ENCODE results near the gene LINGO3.
A peak's percentile ranks its signal among the peaks of the same experiment; 100 is the strongest.

The LINGO3 gene

GRCh38 chr19:2266183-2266993 lies 41.6 kb downstream of the LINGO3 start:
- peaks cover 10 to 11% of the 10 kb centered on the region in 2 donors for H3K4me1 ChIP-seq (ENCODE audit: control insufficient read depth in 1 of 2, insufficient read depth in 2 of 2, low read length in 2 of 2)
- no peaks in the 10 kb centered on the region for H3K9me3 ChIP-seq (ENCODE audit: control insufficient read depth in 1 of 2, low read length in 2 of 2)
- peak overlapping the region; percentile 12 to 15 for H3K9ac ChIP-seq (ENCODE audit: low read depth in 1 of 2, low read length in 2 of 2)
- H3K36me3 ChIP-seq (ENCODE audit: control insufficient read depth in 1 of 2, insufficient read depth in 2 of 2, low read length in 2 of 2), result peaks cover 0 to under 1% of the 10 kb centered on the region in 2 donors
- no peaks in the 10 kb centered on the region for H3K27me3 ChIP-seq (ENCODE audit: control insufficient read depth in 1 of 2, insufficient read depth in 2 of 2, low read length in 2 of 2)
- no peak overlapping the region for H3K4me3 ChIP-seq (ENCODE audit: low read depth in 1 of 2, low read length in 2 of 2)
- no peak overlapping the region for H3K27ac ChIP-seq (ENCODE audit: low read depth, low read length)

DNA sequence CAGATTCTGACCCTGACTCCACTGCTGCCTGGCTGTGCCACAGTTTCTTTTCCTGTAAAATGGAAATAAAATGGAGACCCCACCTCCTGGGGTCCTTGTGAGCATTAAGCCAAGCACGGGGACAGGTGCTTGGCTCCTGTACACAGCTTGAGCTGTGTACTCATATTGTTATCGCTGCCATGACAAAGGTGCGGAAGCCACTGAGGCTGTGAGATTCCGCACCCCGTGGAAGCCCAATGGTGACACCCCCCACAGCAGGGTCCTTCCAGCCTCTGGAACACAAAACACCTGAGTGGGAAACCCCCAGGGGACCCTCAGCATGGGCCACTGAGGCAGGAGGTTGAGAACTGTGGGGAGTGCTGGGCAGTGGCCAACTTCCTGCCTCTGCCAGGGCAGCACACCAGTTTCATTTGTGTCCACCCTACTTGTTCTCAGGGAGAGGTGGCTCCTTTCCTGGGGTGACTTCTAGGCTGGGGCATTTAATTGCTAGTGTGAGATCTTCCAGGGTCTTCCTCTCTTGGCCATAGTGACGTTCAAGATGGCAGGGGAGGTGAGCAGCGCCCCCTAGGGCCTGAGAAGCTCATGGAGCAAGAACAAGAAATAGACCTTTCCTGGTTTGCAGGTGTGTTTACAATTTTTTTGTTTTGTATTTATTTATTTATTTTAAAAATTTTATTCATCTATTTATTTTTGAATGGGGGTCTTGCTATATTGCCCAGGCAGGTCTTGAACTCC lies 46.3 kb downstream of the LINGO3 start:
- no peaks in the 10 kb centered on the region for H3K36me3 ChIP-seq (ENCODE audit: control insufficient read depth in 1 of 2, insufficient read depth in 2 of 2, low read length in 2 of 2)
- H3K27ac ChIP-seq (ENCODE audit: low read depth, low read length), result no peak overlapping the region
- peaks cover 4 to 5% of the 10 kb centered on the region in 2 donors for H3K4me1 ChIP-seq (ENCODE audit: control insufficient read depth in 1 of 2, insufficient read depth in 2 of 2, low read length in 2 of 2)
- H3K27me3 ChIP-seq (ENCODE audit: control insufficient read depth in 1 of 2, insufficient read depth in 2 of 2, low read length in 2 of 2), result no peaks in the 10 kb centered on the region
- no peaks in the 10 kb centered on the region for H3K9me3 ChIP-seq (ENCODE audit: control insufficient read depth in 1 of 2, low read length in 2 of 2)
- H3K9ac ChIP-seq (ENCODE audit: low read depth in 1 of 2, low read length in 2 of 2), result no peak overlapping the region
- H3K4me3 ChIP-seq (ENCODE audit: low read depth in 1 of 2, low read length in 2 of 2), result no peak overlapping the region

DNA sequence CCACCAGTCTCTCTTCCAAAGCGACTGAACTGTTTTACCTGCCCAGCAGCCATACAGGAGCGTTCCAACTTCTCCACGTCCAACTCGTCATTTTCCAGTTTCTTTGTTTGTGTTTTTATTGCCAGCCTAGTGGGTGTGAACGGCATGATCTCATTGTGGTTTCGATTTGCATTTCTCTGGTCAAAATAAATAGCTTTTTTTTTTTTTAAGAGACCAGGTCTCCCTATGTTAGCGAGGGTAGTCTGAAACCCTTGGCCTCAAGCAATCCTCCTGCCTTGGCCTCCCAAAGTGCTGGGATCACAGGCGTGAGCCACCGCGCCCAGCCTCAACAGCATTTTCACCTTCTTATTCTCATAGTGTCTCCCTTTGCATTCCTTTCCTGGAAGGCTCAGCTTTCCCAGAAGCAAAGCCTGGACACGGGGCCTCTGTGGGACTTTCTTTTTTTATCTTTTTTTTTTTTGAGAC lies 47.6 kb downstream of the LINGO3 start:
- Histone ChIP-seq H3K4me1 (ENCODE audit: control insufficient read depth in 1 of 2, insufficient read depth in 2 of 2, low read length in 2 of 2) (peaks cover 0 to 4% of the 10 kb centered on the region in 2 donors), H3K9me3 (ENCODE audit: control insufficient read depth in 1 of 2, low read length in 2 of 2) (no peaks in the 10 kb centered on the region), H3K27ac (ENCODE audit: low read depth, low read length) (peak overlapping the region; percentile 25), H3K9ac (ENCODE audit: low read depth in 1 of 2, low read length in 2 of 2) (no peak overlapping the region), H3K4me3 (ENCODE audit: low read depth in 1 of 2, low read length in 2 of 2) (no peak overlapping the region), H3K27me3 (ENCODE audit: control insufficient read depth in 1 of 2, insufficient read depth in 2 of 2, low read length in 2 of 2) (no peaks in the 10 kb centered on the region), H3K36me3 (ENCODE audit: control insufficient read depth in 1 of 2, insufficient read depth in 2 of 2, low read length in 2 of 2) (no peaks in the 10 kb centered on the region)

- no peaks in the 10 kb centered on the region for H3K9me3 ChIP-seq (ENCODE audit: control insufficient read depth in 1 of 2, low read length in 2 of 2)
- no peaks in the 10 kb centered on the region for H3K36me3 ChIP-seq (ENCODE audit: control insufficient read depth in 1 of 2, insufficient read depth in 2 of 2, low read length in 2 of 2)
- no peaks in the 10 kb centered on the region for H3K27me3 ChIP-seq (ENCODE audit: control insufficient read depth in 1 of 2, insufficient read depth in 2 of 2, low read length in 2 of 2)
- no peak overlapping the region for H3K4me3 ChIP-seq (ENCODE audit: low read depth in 1 of 2, low read length in 2 of 2)
- no peak overlapping the region for H3K27ac ChIP-seq (ENCODE audit: low read depth, low read length)
- H3K4me1 ChIP-seq (ENCODE audit: control insufficient read depth in 1 of 2, insufficient read depth in 2 of 2, low read length in 2 of 2), result peaks cover 0 to 4% of the 10 kb centered on the region in 2 donors
- H3K9ac ChIP-seq (ENCODE audit: low read depth in 1 of 2, low read length in 2 of 2), result no peak overlapping the region
Observed at GRCh38 chr19:2259336-2259735, 48.6 kb downstream of the LINGO3 start.

Measured in duodenal mucosa (tissue), 2 donors.